Measurements from ENCODE around the gene ARHGAP10. TPM values are rescaled to one million over a fixed set of nuclear protein-coding genes. Genes with fewer than 3 reads are reported as not detected.
A peak's percentile ranks its signal among the peaks of the same experiment; 100 is the strongest.

Gene ARHGAP10
- total and polyA plus RNA-seq, 12 donors = 33.9 to 71.1 (median 60.7) TPM

DNA sequence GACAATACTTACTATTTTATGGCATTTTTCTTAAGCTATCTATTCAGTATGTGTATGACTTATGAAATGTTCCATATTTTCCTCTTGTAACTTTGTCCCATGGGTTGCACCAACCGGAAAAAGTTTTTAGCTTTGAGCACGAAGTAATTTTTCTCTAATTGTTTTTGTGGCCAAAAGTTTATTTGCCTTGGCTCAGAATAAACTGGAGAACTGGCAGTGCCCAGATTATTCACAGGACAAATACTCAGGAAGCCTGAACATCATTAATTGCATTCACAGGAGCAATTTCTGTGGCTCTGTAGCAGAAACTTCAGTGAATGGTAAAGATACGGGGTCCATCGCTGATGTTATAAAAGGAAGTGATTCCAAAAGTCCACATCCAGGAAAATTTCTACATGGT is 184.5 kb downstream of the ARHGAP10 start:
- TF ChIP-seq, protein P1, sequence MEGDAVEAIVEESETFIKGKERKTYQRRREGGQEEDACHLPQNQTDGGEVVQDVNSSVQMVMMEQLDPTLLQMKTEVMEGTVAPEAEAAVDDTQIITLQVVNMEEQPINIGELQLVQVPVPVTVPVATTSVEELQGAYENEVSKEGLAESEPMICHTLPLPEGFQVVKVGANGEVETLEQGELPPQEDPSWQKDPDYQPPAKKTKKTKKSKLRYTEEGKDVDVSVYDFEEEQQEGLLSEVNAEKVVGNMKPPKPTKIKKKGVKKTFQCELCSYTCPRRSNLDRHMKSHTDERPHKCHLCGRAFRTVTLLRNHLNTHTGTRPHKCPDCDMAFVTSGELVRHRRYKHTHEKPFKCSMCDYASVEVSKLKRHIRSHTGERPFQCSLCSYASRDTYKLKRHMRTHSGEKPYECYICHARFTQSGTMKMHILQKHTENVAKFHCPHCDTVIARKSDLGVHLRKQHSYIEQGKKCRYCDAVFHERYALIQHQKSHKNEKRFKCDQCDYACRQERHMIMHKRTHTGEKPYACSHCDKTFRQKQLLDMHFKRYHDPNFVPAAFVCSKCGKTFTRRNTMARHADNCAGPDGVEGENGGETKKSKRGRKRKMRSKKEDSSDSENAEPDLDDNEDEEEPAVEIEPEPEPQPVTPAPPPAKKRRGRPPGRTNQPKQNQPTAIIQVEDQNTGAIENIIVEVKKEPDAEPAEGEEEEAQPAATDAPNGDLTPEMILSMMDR (IDR thresholded peaks at IDR 0.05) = no peak
- Histone ChIP-seq H3K27ac (no peak overlapping the region), H3K27me3 (no peaks in the 10 kb centered on the region), H3K36me3 (peaks cover 0 to 63% (median 13%) of the 10 kb centered on the region in 9 donors), H3K4me1 (no peaks in the 10 kb centered on the region), H3K9me3 (no peaks in the 10 kb centered on the region), H3K4me3 (no peak overlapping the region)
- 60 to 67% methylated on average over 4 of the region's 4 CpGs for WGBS, 2 donors
- no peak for DNase-seq
- peak in 1 of 8 donors; percentile 18 for ATAC-seq
- intact Hi-C loops (cut with DNase I) = no loop called here

DNA sequence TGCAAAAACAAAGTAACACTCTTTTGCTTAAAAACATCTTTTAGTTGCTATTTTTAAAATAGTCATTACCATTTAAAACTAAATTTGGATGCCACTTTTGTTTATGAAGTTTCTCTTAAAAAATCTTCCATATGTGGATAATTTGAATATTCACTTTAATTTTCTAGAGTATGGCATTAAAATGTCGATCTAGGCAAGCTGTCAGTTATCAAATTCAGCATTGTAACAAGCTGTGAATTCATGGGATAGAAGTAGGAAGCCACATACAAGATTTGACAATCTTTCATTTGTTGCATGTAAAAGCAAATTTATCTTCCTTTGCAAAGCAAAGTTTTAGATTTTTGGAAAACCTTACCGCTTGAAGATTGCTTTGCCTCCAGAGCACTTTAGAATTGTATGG is 191.5 kb downstream of the ARHGAP10 start:
- Histone ChIP-seq H3K36me3 (peaks cover 0 to 23% (median 4%) of the 10 kb centered on the region in 9 donors), H3K27me3 (no peaks in the 10 kb centered on the region), H3K4me1 (peaks cover 0 to 18% (median 5%) of the 10 kb centered on the region in 9 donors), H3K9me3 (no peaks in the 10 kb centered on the region), H3K27ac (no peak overlapping the region), H3K4me3 (no peak overlapping the region)
- TF ChIP-seq, protein P1 (IDR thresholded peaks at IDR 0.05) = no peak
- WGBS, 2 donors = 87 to 90% methylated on average over 2 of the region's 2 CpGs
- intact Hi-C loops (cut with DNase I) = loop anchor here in 1 of 10 donors (10.0 kb wide), 1 partner anchor 501 kb away; no protein-coding TSS in a partner anchor
- DNase-seq (no peak), ATAC-seq (no peak)

DNA sequence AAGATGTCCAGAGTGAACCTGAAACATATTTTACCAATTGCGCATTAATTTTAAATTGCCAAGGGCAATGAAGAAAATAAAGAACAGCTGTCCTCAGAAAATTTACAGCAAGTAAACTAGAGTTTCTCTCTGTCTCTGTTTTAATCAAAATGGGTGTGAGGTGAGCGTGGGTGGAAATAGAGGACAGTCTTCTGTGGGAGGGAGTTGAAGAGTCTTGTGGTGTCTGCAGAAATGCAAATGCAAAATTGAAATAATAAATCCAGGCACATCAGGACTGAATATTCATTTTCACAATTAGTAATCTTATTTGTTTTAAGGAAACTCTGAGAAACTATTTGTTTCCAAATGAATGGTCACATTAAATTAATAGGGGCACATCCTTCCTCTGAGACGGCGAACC is 192.0 kb downstream of the ARHGAP10 start:
- intact Hi-C loops (cut with DNase I) = loop anchor here in 1 of 10 donors (10.0 kb wide), 1 partner anchor 501 kb away; no protein-coding TSS in a partner anchor
- Histone ChIP-seq H3K4me1 (peaks cover 0 to 23% (median 5%) of the 10 kb centered on the region in 9 donors), H3K27ac (no peak overlapping the region), H3K36me3 (peaks cover 0 to 20% (median 4%) of the 10 kb centered on the region in 9 donors), H3K9me3 (no peaks in the 10 kb centered on the region), H3K4me3 (no peak overlapping the region), H3K27me3 (no peaks in the 10 kb centered on the region)
- DNase-seq = no peak
- TF ChIP-seq, protein P1 (IDR thresholded peaks at IDR 0.05) = no peak
- ATAC-seq = no peak
- WGBS, 2 donors = 86 to 96% methylated on average over 4 of the region's 4 CpGs

DNA sequence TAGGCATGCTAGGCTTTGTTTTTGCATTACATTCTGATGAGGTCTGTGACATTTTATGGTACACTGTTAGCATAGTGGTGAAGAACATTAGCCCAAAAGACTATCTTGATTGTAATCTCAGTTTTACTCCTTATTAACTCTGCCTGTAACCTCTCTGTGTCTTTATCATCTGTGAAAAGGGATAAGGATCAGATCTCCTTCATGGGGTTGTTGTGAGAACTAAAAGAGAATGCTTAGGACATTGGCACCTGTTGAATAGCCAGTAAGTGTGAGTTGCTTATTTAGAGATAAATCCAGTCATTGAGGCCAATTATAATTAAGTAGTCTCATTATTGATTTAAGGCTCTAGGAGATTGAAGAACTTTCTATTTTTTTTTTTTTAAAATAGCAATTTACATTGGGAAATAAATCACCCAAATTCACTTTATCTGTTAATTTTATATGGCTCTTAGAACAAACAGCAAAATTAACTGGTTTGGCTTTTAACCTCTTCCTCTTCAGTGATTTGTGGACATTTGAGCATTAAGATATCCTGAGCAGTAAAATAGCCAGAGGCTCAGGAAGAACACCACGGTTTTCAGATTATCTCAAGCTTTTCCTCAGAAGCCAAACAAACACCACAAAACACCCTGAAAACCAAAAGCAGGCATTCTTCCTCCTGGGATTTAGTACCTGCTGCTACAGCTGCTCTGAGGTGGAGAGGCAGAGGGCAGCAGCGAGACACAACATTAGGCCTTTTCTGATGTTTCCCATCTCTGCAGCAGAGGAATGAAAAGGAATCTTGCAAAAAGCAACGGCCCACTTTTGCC is 192.9 kb downstream of the ARHGAP10 start:
- ATAC-seq (no peak), DNase-seq (peak in 1 of 2 donors; percentile 19)
- Histone ChIP-seq H3K27ac (no peak overlapping the region), H3K4me1 (peaks cover 0 to 30% (median 5%) of the 10 kb centered on the region in 9 donors), H3K4me3 (no peak overlapping the region), H3K27me3 (no peaks in the 10 kb centered on the region), H3K36me3 (peaks cover 0 to 27% (median 4%) of the 10 kb centered on the region in 9 donors), H3K9me3 (no peaks in the 10 kb centered on the region)
- intact Hi-C loops (cut with DNase I) = loop anchor here in 1 of 10 donors (10.0 kb wide), 1 partner anchor 500 kb away; no protein-coding TSS in a partner anchor
- TF ChIP-seq, protein P1 (IDR thresholded peaks at IDR 0.05) = peak in 7 of 9 donors; percentile 36 to 67 (median 48)
- WGBS, 2 donors = 32 to 35% methylated on average over 3 of the region's 3 CpGs
